ENCODE data around the gene POLR1D.
"Not testable (repeated sequence)": the region's sequence is repeated elsewhere in the genome, so short reads cannot be mapped to it uniquely, and the experiment has no call there.

POLR1D gene

GRCh38 chr13:27617881-27618321 is 3.8 kb upstream of the POLR1D start:
- no peak for DNase-seq (ENCODE audit: low read depth in 2 of 2)

- no peak for DNase-seq (ENCODE audit: low read depth in 2 of 2)
Observed at GRCh38 chr13:27619093-27619727, 2.5 kb upstream of the POLR1D start.

- no peak for DNase-seq (ENCODE audit: low read depth in 2 of 2)
Observed at GRCh38 chr13:27619728-27620376, 1.8 kb upstream of the POLR1D start.

DNA sequence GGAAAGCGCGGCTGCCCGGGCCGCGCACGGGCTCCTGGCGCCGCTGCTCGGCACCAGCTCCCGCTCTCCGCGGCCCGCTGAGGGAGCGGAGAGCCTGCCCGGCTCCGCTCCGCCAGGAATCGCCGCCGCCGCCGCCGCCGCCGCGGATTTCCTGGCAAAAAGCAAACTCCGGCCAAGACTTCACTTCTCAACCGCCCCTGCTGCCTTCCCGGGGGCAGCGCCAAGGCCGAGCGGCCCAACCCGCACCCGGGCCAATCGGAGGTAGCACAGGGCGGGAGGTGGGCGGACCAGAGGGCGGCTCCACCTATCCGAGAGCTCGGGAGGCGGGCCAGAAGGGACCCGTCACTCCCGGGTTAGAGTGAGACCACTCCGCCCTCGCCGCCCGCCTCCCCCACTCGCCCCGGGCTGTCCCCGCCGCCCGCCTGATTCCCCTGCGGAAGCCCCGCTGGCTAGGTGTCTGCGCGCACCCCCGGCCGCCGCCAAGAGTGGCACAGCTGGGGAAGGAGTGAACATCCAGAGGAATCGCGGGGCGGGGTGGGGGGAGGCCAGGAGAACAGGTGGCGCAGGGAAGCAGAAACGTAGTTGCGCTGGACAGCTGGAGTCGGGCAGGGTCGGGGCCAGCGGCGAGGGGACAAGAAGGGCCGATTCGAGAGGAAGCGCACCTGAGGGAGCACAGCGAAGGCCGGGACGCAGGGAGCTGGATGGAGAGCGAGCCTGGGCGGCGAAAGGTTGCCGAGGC is 1.1 kb upstream of the POLR1D start, which contains the start of gene LNX2:
Gene LNX2 (minus strand): TSS at position 153 of the 739 bp plus-strand sequence. CDS start 38,826 bp downstream, outside the sequence.
- DNase-seq (ENCODE audit: low read depth in 2 of 2) = peak; percentile 93

GRCh38 chr13:27621116-27621365 is 651 bp upstream of the POLR1D start:
- no peak for DNase-seq (ENCODE audit: low read depth in 2 of 2)

GRCh38 chr13:27622102-27622820 is 569 bp downstream of the POLR1D start:
- DNase-seq (ENCODE audit: low read depth in 2 of 2) = no peak

GRCh38 chr13:27622881-27623280 is 1.2 kb downstream of the POLR1D start:
- no peak for DNase-seq (ENCODE audit: low read depth in 2 of 2)

GRCh38 chr13:27624071-27624470 is 2.4 kb downstream of the POLR1D start:
- DNase-seq (ENCODE audit: low read depth in 2 of 2) = no peak

GRCh38 chr13:27625839-27626238 is 4.1 kb downstream of the POLR1D start:
- DNase-seq (ENCODE audit: low read depth in 2 of 2) = no peak

DNA sequence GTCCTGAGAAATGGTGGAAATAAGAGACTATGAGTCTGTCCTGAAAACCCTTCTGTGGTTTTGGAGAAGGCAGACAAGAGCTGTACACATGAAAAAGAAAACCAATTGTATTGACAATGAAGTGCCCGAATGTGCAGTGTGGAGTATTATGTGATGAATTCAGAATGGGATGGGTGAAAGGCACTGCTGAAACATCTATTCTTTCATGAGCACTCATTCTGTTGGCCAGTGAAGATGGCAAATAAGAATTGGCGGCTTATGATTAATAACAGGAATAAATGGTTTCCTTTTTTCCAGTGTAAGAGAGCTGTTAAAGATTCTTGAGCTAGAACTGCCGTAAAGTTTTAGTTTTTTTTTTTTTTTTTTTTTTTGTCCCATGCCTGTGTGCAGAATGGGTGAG is 5.7 kb downstream of the POLR1D start:
- no peak for DNase-seq (ENCODE audit: low read depth in 2 of 2)

DNA sequence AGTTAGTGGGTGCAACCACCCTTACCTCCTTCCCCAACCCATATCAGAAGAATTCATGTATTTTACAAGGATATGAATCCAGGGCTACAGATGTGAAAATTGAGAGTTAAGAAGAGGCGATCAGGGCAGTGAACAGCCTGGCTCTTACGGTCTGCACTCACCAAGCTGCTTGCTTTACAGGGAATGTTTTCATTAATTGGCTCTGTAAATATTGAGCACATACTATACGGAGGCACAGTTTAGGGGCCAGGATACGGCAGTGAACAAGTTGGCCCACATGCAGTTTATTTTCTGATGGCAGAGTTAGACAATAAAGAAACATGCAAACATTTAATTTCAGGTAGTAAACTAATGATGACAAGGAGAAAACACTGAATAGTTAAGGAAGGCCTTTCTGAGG is 6.4 kb downstream of the POLR1D start:
- no peak for DNase-seq (ENCODE audit: low read depth in 2 of 2)

GRCh38 chr13:27628766-27629165 is 7.1 kb downstream of the POLR1D start:
- not testable (repeated sequence) for DNase-seq (ENCODE audit: low read depth in 2 of 2)

DNA sequence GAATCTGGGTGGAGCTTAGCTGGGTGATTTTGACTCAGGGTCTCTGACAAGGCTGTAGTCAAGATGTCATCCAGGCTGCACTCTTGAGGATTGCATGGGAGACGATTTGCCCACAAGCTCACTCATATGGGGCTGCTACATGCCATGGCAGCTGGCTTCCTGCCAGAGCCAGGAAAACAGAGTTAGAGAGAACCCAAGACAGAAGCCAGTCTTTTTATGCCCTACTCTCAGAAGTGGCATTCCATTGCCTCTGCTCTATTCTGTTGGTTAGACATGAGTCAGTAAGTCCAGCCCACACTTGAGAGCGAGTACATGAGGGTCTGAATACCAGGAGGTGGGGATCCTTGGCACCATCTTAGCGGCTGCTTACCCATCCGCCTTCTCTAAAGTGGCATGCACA is 9.5 kb downstream of the POLR1D start:
- no peak for DNase-seq (ENCODE audit: low read depth in 2 of 2)

DNA sequence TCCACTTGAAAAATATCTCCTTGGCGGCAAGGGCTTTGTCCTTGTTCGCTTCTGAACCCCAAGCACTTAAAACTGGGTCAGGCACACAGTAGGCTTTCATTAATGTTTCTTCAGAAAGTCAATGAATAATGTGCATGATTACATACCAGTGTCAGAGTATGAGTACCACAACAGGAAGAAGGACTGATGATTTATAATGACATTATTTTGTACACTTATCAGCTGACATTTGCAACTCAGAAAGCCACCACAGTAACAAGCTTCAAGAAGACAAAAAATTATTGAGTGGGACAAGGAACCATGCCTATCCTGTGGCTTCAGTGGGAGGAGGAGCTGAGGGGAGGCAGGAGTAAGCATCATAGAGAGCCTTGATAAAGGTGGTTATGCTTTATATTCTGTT is 10.0 kb downstream of the POLR1D start:
- no peak for DNase-seq (ENCODE audit: low read depth in 2 of 2)

DNA sequence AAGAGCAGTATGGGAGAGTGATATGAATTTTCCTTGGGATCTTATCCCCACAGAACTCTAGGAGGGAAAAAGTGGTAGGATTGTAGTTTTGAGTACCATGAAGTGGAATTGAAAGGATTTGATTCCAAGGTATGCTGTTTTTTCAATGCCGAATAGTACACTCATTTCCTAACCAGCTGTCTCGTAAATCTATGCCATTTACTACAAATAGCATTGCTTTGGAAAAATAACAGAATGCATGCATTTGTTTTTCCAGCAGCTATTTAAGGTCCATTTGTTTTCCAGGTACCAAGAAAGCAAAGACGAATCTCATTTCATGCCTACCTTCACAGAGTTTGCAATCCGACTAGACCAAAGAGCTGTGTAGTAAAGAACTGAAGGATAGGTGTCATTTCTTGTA is 10.5 kb downstream of the POLR1D start:
- DNase-seq (ENCODE audit: low read depth in 2 of 2) = no peak

GRCh38 chr13:27632648-27633047 is 11.0 kb downstream of the POLR1D start:
- no peak for DNase-seq (ENCODE audit: low read depth in 2 of 2)

DNA sequence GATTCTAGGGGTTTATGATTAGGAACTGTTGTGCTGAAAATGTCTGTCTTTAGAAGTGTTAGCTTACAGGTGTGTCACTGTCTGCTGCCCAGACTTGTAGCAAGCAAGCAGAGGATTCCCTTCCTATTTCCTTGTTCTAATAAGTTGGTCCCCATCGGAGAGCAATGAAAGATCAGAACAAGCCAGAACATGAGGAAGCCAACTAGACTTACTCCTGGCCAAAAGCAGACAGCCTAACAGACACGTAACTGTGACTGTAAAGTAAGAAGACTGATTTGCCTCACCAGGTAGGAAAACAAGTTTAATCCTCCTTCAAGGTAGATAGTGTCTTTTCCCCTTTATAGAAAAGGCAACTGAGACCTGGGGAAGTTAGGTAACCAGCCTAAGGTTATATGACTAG is 12.5 kb downstream of the POLR1D start:
- DNase-seq (ENCODE audit: low read depth in 2 of 2) = no peak

GRCh38 chr13:27634791-27635190 is 13.1 kb downstream of the POLR1D start:
- DNase-seq (ENCODE audit: low read depth in 2 of 2) = no peak

DNA sequence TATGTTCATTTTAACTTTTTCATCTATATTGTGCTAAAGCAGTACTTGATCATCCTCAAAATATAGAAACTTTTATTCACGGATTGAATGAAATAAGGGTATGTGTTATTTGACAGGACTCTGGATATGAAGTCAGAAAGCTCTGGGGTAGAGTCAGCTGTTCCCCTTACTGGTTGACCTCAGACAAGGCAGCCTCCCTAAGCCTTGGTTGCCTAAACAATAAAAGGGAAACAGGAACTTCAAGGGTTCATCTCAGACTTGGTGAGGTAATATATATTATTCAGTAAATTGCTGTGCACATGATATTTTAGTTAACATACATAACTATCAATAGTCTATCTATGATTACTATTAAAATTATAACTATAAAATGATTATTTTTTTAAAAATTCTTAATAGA is 13.6 kb downstream of the POLR1D start:
- DNase-seq (ENCODE audit: low read depth in 2 of 2) = no peak

DNA sequence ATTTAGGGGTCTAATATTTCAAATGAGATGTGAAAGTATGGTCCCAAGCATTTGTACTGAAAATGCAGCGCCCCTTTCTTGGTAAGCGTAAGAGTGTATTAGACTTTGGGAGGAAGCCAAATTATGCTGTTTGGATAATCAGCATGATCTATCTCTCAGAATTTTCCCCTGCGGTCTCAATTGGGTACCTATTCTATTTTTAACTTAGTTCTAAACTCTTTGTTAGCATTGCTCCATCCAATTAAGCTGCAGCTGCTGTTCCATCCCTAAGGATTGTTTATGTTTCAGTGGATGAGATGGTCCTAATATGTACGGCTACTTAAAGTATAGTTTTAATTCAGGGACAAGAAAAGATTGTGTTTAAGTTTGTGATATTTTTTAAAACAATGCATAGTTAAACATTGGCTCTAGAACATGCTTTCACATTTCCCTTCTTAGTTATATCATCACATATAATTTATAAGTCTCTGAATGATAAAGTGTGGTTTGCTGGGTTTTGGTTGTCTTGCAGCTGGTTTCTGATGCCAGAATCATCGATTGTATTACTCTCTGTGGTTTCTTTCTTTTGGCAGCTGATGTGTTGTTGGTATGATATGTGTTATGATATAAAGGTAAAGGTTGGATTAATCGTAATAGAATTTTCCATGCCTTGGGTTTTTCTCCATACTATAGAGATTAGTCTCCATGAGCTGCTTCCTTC is 15.0 kb downstream of the POLR1D start:
- no peak for DNase-seq (ENCODE audit: low read depth in 2 of 2)

- no peak for DNase-seq (ENCODE audit: low read depth in 2 of 2)
Observed at GRCh38 chr13:27637289-27637626, 15.6 kb downstream of the POLR1D start.

- no peak for DNase-seq (ENCODE audit: low read depth in 2 of 2)
Observed at GRCh38 chr13:27638001-27638400, 16.3 kb downstream of the POLR1D start.
